Smooth muscle cell of the brain vasculature (primary cell): Measurements from ENCODE around the gene DYNLRB2.

Experiments
- DNase-seq: peaks from one replicate; pipeline ENCODE4 v3.0.0-alpha.2; 2012; ENCODE audit warnings: low read depth, low spot score

Gene DYNLRB2

DNA sequence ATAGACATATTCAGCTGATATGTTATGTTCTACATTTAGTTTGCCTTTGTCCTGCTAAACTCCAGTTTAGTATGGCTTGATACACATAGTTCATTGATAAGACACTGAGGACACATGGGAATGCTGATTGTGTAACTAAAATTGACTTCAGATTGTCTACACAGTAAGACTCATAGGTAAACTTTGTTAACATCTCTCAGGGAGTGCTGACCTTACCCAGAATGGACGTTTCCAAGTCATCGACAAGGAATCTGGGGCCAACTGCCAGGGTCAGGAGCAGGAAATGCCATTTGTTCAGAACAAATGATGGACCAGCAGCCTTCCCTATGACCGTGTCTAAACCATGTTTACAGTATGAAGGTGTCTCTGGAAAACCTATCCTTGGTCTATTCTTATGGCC lies 58.7 kb downstream of the DYNLRB2 start:
- no peak for DNase-seq
